Activated T-cell treated with anti-CD3 and anti-CD28 coated beads for 24 hours (primary cell): ENCODE measurements around the gene SSU72.
A peak's percentile ranks its signal among the peaks of the same experiment; 100 is the strongest.
"Not testable (repeated sequence)": the region's sequence is repeated elsewhere in the genome, so short reads cannot be mapped to it uniquely, and the experiment has no call there.

Source experiments
- DNase-seq: peaks from one replicate; pipeline ENCODE4 v3.0.0-alpha.2; 2020; ENCODE audit warnings: low read depth

Gene SSU72

GRCh38 chr1:1504777-1505365 is 69.8 kb downstream of the SSU72 start:
- peak; percentile 61 for DNase-seq

GRCh38 chr1:1495461-1495975 is 79.1 kb downstream of the SSU72 start:
- not testable (repeated sequence) for DNase-seq

- not testable (repeated sequence) for DNase-seq
Measured at GRCh38 chr1:1494311-1494710, 80.4 kb downstream of the SSU72 start.
